ENCODE measurements around the gene KCNAB1. TPM values are rescaled to one million over a fixed set of nuclear protein-coding genes. Genes with fewer than 3 reads are reported as not detected.

KCNAB1 gene
- total and polyA plus RNA-seq, 10 of the 15 experiments (the other 5 are each of a cell fraction or from before 2014, with no cell fraction given) = 0.11 to 0.69 (median 0.43) TPM; not detected in 6

DNA sequence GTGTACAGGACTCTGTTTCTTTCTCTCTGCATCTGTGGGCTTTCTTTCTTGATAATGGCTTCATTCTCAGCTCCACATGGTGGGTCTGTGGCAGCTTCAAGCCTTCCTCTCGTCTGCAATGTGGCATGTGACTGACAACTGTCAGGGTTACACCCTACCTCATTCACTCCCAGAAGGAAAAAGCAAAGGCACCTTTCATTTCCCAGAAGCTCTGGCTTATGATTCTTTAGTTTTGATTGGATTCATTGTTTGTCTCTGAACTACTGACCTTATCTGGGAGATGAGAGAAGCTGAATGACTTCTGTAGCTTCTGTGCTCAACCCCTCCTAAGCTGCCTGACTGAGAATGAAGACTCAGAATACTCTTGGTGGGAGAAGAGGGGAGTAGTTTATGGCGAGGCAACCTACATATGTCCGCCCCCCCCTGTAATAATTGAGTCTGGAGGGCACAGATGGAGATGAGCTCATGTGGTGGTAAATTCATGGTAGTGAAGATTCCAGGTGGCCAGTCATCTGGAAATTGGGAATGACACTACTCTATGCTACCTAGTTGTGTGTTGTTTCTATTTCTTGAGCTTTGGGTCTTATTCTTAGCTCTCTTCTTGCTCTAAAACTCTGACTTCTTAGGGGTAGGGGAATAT is 38.4 kb downstream of the KCNAB1 start:
- no peaks in the 10 kb centered on the region for H3K79me2 ChIP-seq (ENCODE audit: control insufficient read depth, insufficient read depth, low read length)
- H3K4me1 ChIP-seq (ENCODE audit: control insufficient read depth, insufficient read depth, low read length) = no peaks in the 10 kb centered on the region
- no peaks in the 10 kb centered on the region for H4K20me1 ChIP-seq (ENCODE audit: control insufficient read depth, insufficient read depth)
- H2AFZ ChIP-seq (ENCODE audit: control insufficient read depth, low read depth, low read length) = no peak overlapping the region
- WGBS (ENCODE audit: insufficient coverage, insufficient replicate concordance, low lambda C conversion rate, missing lambda C conversion rate) = 13% methylated on average over 3 of the region's 3 CpGs
- no peak for FAIRE-seq
- TF ChIP-seq NR2F1 (conservative IDR thresholded peaks at IDR 0.05) (no peak), NRF1 (conservative IDR thresholded peaks at IDR 0.05; ENCODE audit: low read depth, low read length) (no peak), HDAC6 (IDR thresholded peaks at IDR 0.05; ENCODE audit: unreplicated experiment) (no peak), NR2C2 (IDR thresholded peaks at IDR 0.05; ENCODE audit: borderline replicate concordance, control insufficient read depth, insufficient read length, low read depth) (no peak), GATAD2B (conservative IDR thresholded peaks at IDR 0.05; ENCODE audit: low read depth) (no peak), RB1 (IDR thresholded peaks at IDR 0.05; ENCODE audit: borderline replicate concordance) (no peak), BACH1 (IDR thresholded peaks at IDR 0.05; ENCODE audit: borderline replicate concordance) (no peak), JUNB (IDR thresholded peaks at IDR 0.05) (no peak), NBN (IDR thresholded peaks at IDR 0.05) (no peak), HCFC1 (IDR thresholded peaks at IDR 0.05; ENCODE audit: low read length) (no peak), CHD1 (IDR thresholded peaks at IDR 0.05; ENCODE audit: low read depth, low read length) (no peak), CEBPB (IDR thresholded peaks at IDR 0.05; ENCODE audit: borderline replicate concordance in 1 of 2, low read depth in 2 of 2, low read length in 2 of 2) (no peak), RUNX3 (IDR thresholded peaks at IDR 0.05; ENCODE audit: low read length) (no peak)
- TF ChIP-seq, protein P1, sequence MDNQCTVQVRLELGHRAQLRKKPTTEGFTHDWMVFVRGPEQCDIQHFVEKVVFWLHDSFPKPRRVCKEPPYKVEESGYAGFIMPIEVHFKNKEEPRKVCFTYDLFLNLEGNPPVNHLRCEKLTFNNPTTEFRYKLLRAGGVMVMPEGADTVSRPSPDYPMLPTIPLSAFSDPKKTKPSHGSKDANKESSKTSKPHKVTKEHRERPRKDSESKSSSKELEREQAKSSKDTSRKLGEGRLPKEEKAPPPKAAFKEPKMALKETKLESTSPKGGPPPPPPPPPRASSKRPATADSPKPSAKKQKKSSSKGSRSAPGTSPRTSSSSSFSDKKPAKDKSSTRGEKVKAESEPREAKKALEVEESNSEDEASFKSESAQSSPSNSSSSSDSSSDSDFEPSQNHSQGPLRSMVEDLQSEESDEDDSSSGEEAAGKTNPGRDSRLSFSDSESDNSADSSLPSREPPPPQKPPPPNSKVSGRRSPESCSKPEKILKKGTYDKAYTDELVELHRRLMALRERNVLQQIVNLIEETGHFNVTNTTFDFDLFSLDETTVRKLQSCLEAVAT (IDR thresholded peaks at IDR 0.05) = no peak
- no peaks in the 10 kb centered on the region for H3K27me3 ChIP-seq (replicated peaks in 1 of 2; ENCODE audit: control insufficient read depth in 2 of 2, insufficient read depth in 2 of 2, low read length in 1 of 2)
- ChIA-PET RAD21 (ENCODE audit: unreplicated experiment) (interaction anchor here (0.7 to 1.7 kb wide), 4 partner anchors 8 to 296 kb away, joined by 3 to 4 read pairs (median 4); no protein-coding TSS in a partner anchor), SMC1A (ENCODE audit: uncharacterized antibody, unreplicated experiment) (interaction anchor here (0.8 to 2.0 kb wide), 3 partner anchors 11 to 209 kb away, joined by 3 to 4 read pairs (median 4); no protein-coding TSS in a partner anchor), CTCF (interaction anchor here (0.8 to 1.2 kb wide), 2 partner anchors 8 to 13 kb away, joined by 3 to 4 read pairs; no protein-coding TSS in a partner anchor), POLR2A (no interaction called here)
- ATAC-seq = no peak
- BruUV-seq (replicated peaks) = no TSS peak
- no peak overlapping the region for H3K27ac ChIP-seq (ENCODE audit: control insufficient read depth, insufficient read depth)
- intact Hi-C loops (cut with micrococcal nuclease; ENCODE audit: unreplicated experiment) (no loop called here), in situ Hi-C loops (cut with MboI) (loop anchor here (25.0 kb wide), 1 partner anchor 979 kb away; no protein-coding TSS in a partner anchor)
- H3K36me3 ChIP-seq (ENCODE audit: control insufficient read depth in 2 of 2, insufficient read depth in 2 of 2, low read length in 1 of 2) = no peaks in the 10 kb centered on the region
- no peak overlapping the region for H3K4me3 ChIP-seq
- H3K4me2 ChIP-seq (ENCODE audit: control insufficient read depth, insufficient read depth) = no peak overlapping the region
- no peaks in the 10 kb centered on the region for H3K9me3 ChIP-seq (replicated peaks; ENCODE audit: control insufficient read depth, insufficient read depth, low read length)
- DNase-seq (ENCODE audit: low read depth, low spot score) = no peak
- no peak overlapping the region for H3K9ac ChIP-seq (ENCODE audit: control insufficient read depth, insufficient read depth, low read length)
